ENCODE results near the gene CORO2B.

DNA sequence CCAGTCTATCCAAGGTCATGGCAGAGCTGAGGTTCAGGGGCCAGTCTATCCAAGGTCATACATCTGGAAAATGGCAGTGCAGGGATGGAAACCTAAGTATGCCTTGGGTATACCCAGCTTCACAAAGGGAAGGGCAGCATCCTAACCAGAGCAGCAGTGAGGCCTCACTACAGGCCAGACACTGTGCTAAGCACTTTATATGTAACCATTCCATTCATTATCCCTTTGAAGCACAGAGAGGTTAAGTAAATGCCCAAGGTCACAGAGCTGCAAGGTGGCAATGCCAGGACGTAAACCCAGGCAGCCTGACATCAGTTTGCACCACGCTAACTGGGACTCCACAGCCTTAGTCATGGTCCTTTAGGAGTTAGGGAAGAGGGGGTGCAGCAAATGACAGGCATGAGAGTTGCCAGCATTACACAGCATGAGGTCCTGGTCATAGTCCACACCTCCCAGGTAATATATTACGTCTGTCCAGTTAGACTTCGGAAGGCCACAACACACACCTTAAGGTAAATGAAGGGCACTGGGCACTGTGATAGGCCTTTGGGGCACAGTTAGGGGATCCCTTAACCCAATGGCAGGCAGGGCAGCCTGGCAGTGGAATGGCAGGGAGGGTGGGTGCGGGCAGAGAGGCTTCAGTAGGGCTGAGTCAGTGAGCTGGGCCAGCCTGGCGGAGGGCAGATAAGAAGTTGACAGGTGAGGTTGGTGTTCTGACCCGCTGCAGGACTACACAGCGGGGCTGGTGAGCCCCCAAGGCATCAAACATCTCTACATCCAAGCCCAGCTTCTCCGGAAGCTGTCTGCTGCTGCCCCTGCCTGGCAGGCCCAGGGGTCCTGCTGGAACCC, 21.1 kb upstream of the CORO2B start:
- no peak for TF ChIP-seq CTCF (IDR thresholded peaks at IDR 0.05)
- no peak for TF ChIP-seq POLR2A (IDR thresholded peaks at IDR 0.05)

Measured in Peyer's patch (tissue), 4 donors.